Putamen (tissue), 1 donor: Measurements from ENCODE around the gene RELT.

Source experiments
- DNase-seq: peaks from one replicate; pipeline ENCODE4 v3.0.0-alpha.2; 2016; ENCODE audit warnings: low spot score

Gene RELT

GRCh38 chr11:73404506-73405145 lies 28.4 kb downstream of the RELT start:
- no peak for DNase-seq

GRCh38 chr11:73405146-73405510 lies 28.9 kb downstream of the RELT start:
- no peak for DNase-seq

GRCh38 chr11:73406131-73406530 lies 29.9 kb downstream of the RELT start:
- DNase-seq: no peak

- DNase-seq: no peak
These were observed 30.4 kb downstream of the RELT start for GRCh38 chr11:73406619-73407018.

- no peak for DNase-seq
These were observed 33.2 kb downstream of the RELT start for GRCh38 chr11:73409431-73409830.

GRCh38 chr11:73410627-73411026 lies 34.4 kb downstream of the RELT start:
- DNase-seq: no peak

GRCh38 chr11:73411031-73411430 lies 34.8 kb downstream of the RELT start:
- DNase-seq: no peak

GRCh38 chr11:73412308-73412707 lies 36.1 kb downstream of the RELT start:
- no peak for DNase-seq

GRCh38 chr11:73413256-73413655 lies 37.1 kb downstream of the RELT start:
- no peak for DNase-seq

GRCh38 chr11:73414977-73415651 lies 38.9 kb downstream of the RELT start:
- peak; percentile 52 for DNase-seq

GRCh38 chr11:73415854-73416615 lies 39.8 kb downstream of the RELT start:
- DNase-seq: no peak

- no peak for DNase-seq
These were observed 40.6 kb downstream of the RELT start for GRCh38 chr11:73416786-73417185.

- DNase-seq: no peak
These were observed 43.9 kb downstream of the RELT start for GRCh38 chr11:73420136-73420535.

- no peak for DNase-seq
These were observed 46.7 kb downstream of the RELT start for GRCh38 chr11:73422886-73423285.

- DNase-seq: no peak
These were observed 47.3 kb downstream of the RELT start for GRCh38 chr11:73423506-73423905.

- no peak for DNase-seq
These were observed 48.9 kb downstream of the RELT start for GRCh38 chr11:73425108-73425507.

- peak; percentile 26 for DNase-seq
These were observed 50.1 kb downstream of the RELT start for GRCh38 chr11:73426219-73426850.

GRCh38 chr11:73428227-73428626 lies 52.0 kb downstream of the RELT start:
- DNase-seq: no peak

- DNase-seq: no peak
These were observed 52.5 kb downstream of the RELT start for GRCh38 chr11:73428699-73429098.

- DNase-seq: no peak
These were observed 53.0 kb downstream of the RELT start for GRCh38 chr11:73429121-73429750.

- no peak for DNase-seq
These were observed 54.1 kb downstream of the RELT start for GRCh38 chr11:73430326-73430725.

- DNase-seq: no peak
These were observed 55.2 kb downstream of the RELT start for GRCh38 chr11:73431396-73431795.
